OCI-LY1 (cell line): Measurements from ENCODE around the gene STAT4.

Source experiments
- H2AFZ ChIP-seq: fragments of 200-600 bp; sonication (generic), shearing (Covaris generic); 2 replicates; pipeline ENCODE4 v1.6.0; 2014; ENCODE audit warnings: antibody characterized with exemption, mild to moderate bottlenecking, low read length
- H3F3A ChIP-seq: fragments of 200-600 bp; sonication (generic), shearing (Covaris generic); 2 replicates; pipeline ENCODE4 v1.6.0; 2014; ENCODE audit warnings: mild to moderate bottlenecking, antibody characterized with exemption, low read length, moderate library complexity; ENCODE audit not compliant: insufficient read depth
- H3K27ac ChIP-seq: fragments of 200-600 bp; sonication (generic); 2 replicates; pipeline ENCODE4 v1.5.1; 2014; ENCODE audit warnings: low read length, mixed run types, mild to moderate bottlenecking, low read depth; ENCODE audit not compliant: poor library complexity, severe bottlenecking
- H3K27me3 ChIP-seq: fragments of 200-600 bp; sonication (generic); 2 replicates; pipeline ENCODE4 v1.6.0; 2014; ENCODE audit warnings: antibody characterized with exemption, mild to moderate bottlenecking, low read length, moderate library complexity; ENCODE audit not compliant: insufficient read depth
- H3K36me3 ChIP-seq: fragments of 200-600 bp; sonication (generic); 2 replicates; pipeline ENCODE4 v1.6.1; 2014; ENCODE audit warnings: mild to moderate bottlenecking, antibody characterized with exemption, low read length, moderate library complexity, mixed read lengths; ENCODE audit not compliant: insufficient read depth
- H3K4me1 ChIP-seq: fragments of 200-600 bp; sonication (generic); 2 replicates; pipeline ENCODE4 v1.5.1; 2014; ENCODE audit warnings: mild to moderate bottlenecking, low read length, moderate library complexity; ENCODE audit not compliant: insufficient read depth, severe bottlenecking
- H3K4me2 ChIP-seq: fragments of 200-600 bp; sonication (generic), shearing (Covaris generic); 2 replicates; pipeline ENCODE4 v1.6.1; 2014; ENCODE audit warnings: low read length
- H3K4me3 ChIP-seq: fragments of 200-600 bp; sonication (generic); 2 replicates; pipeline ENCODE4 v1.5.1; 2014; ENCODE audit warnings: low read length, low read depth, mild to moderate bottlenecking, mixed read lengths; ENCODE audit not compliant: poor library complexity, severe bottlenecking
- H3K79me2 ChIP-seq: fragments of 200-600 bp; shearing (Covaris generic); 2 replicates; pipeline ENCODE4 v1.6.1; 2016; ENCODE audit warnings: mixed run types, low read length, mixed read lengths; ENCODE audit not compliant: insufficient read depth
- H3K9ac ChIP-seq: fragments of 200-600 bp; sonication (generic), shearing (Covaris generic); 2 replicates; pipeline ENCODE4 v1.6.1; 2014; ENCODE audit warnings: mild to moderate bottlenecking, low read length, mixed read lengths
- H3K9me2 ChIP-seq: fragments of 200-600 bp; sonication (generic), shearing (Covaris generic); 2 replicates; pipeline ENCODE4 v1.6.1; 2014; ENCODE audit warnings: low read depth, mild to moderate bottlenecking, low read length, mixed read lengths
- H3K9me3 ChIP-seq: fragments of 200-600 bp; shearing (Covaris generic); 2 replicates; pipeline ENCODE4 v1.6.1; 2014; ENCODE audit warnings: low read length, mixed read lengths
- H4K20me1 ChIP-seq: fragments of 200-600 bp; sonication (generic), shearing (Covaris generic); 2 replicates; pipeline ENCODE4 v1.6.0; 2016; ENCODE audit warnings: mild to moderate bottlenecking, low read length; ENCODE audit not compliant: insufficient read depth
- EZH2 ChIP-seq: fragments of 200-600 bp; sonication (generic), shearing (Covaris generic); IDR thresholded peaks from 2 replicates; pipeline ENCODE4 v1.8.0; 2017; ENCODE audit warnings: borderline replicate concordance, mixed run types, mild to moderate bottlenecking, antibody characterized with exemption, low read length, moderate library complexity, mixed read lengths
- TF ChIP-seq, protein P1 (sequence below): fragments of 200-600 bp; sonication (generic), shearing (Covaris generic); IDR thresholded peaks from 2 replicates; pipeline ENCODE4 v1.5.1; 2017; ENCODE audit warnings: mild to moderate bottlenecking, antibody characterized with exemption, low read length, moderate library complexity, mixed read lengths

STAT4 gene

GRCh38 chr2:191065785-191066184 is 85.0 kb downstream of the STAT4 start:
- Histone ChIP-seq H3K4me3 (no peak overlapping the region), H3K9ac (no peak overlapping the region), H3K9me2 (no peaks in the 10 kb centered on the region), H4K20me1 (no peaks in the 10 kb centered on the region), H3F3A (no peaks in the 10 kb centered on the region), H3K27ac (no peak overlapping the region), H3K27me3 (no peaks in the 10 kb centered on the region), H3K9me3 (no peaks in the 10 kb centered on the region), H3K4me2 (no peak overlapping the region), H3K79me2 (no peaks in the 10 kb centered on the region), H2AFZ (no peak overlapping the region), H3K4me1 (no peaks in the 10 kb centered on the region), H3K36me3 (no peaks in the 10 kb centered on the region)
- TF ChIP-seq, protein P1, sequence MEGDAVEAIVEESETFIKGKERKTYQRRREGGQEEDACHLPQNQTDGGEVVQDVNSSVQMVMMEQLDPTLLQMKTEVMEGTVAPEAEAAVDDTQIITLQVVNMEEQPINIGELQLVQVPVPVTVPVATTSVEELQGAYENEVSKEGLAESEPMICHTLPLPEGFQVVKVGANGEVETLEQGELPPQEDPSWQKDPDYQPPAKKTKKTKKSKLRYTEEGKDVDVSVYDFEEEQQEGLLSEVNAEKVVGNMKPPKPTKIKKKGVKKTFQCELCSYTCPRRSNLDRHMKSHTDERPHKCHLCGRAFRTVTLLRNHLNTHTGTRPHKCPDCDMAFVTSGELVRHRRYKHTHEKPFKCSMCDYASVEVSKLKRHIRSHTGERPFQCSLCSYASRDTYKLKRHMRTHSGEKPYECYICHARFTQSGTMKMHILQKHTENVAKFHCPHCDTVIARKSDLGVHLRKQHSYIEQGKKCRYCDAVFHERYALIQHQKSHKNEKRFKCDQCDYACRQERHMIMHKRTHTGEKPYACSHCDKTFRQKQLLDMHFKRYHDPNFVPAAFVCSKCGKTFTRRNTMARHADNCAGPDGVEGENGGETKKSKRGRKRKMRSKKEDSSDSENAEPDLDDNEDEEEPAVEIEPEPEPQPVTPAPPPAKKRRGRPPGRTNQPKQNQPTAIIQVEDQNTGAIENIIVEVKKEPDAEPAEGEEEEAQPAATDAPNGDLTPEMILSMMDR, result no peak
- no peak for TF ChIP-seq EZH2

GRCh38 chr2:191064590-191064989 is 86.2 kb downstream of the STAT4 start:
- H3K27ac ChIP-seq, result no peak overlapping the region
- no peaks in the 10 kb centered on the region for H3K9me2 ChIP-seq
- no peak overlapping the region for H3K9ac ChIP-seq
- H3K4me2 ChIP-seq, result no peak overlapping the region
- no peaks in the 10 kb centered on the region for H4K20me1 ChIP-seq
- H3K4me3 ChIP-seq, result no peak overlapping the region
- TF ChIP-seq, protein P1, result no peak
- TF ChIP-seq EZH2, result no peak
- H3K36me3 ChIP-seq, result no peaks in the 10 kb centered on the region
- no peak overlapping the region for H2AFZ ChIP-seq
- H3K4me1 ChIP-seq, result no peaks in the 10 kb centered on the region
- no peaks in the 10 kb centered on the region for H3K79me2 ChIP-seq
- H3K9me3 ChIP-seq, result no peaks in the 10 kb centered on the region
- H3F3A ChIP-seq, result no peaks in the 10 kb centered on the region
- no peaks in the 10 kb centered on the region for H3K27me3 ChIP-seq

GRCh38 chr2:191063584-191063983 is 87.2 kb downstream of the STAT4 start:
- H3K36me3 ChIP-seq, result no peaks in the 10 kb centered on the region
- H3K27me3 ChIP-seq, result no peaks in the 10 kb centered on the region
- no peak overlapping the region for H3K9ac ChIP-seq
- no peaks in the 10 kb centered on the region for H3K4me1 ChIP-seq
- no peaks in the 10 kb centered on the region for H3K79me2 ChIP-seq
- no peaks in the 10 kb centered on the region for H3F3A ChIP-seq
- H3K9me2 ChIP-seq, result no peaks in the 10 kb centered on the region
- no peak overlapping the region for H3K4me2 ChIP-seq
- no peaks in the 10 kb centered on the region for H4K20me1 ChIP-seq
- H3K4me3 ChIP-seq, result no peak overlapping the region
- no peak overlapping the region for H3K27ac ChIP-seq
- H2AFZ ChIP-seq, result no peak overlapping the region
- TF ChIP-seq, protein P1, result no peak
- no peaks in the 10 kb centered on the region for H3K9me3 ChIP-seq
